Esophagus squamous epithelium (tissue), 4 donors: ENCODE data around the gene PLEKHG2.

Experiments
- POLR2A ChIP-seq, 4 donors: fragments of 450-650 bp; IDR thresholded peaks; one replicate each; pipeline ENCODE4 v1.6.1; 2017; ENCODE audit warnings: antibody characterized with exemption in 4 of 4, mild to moderate bottlenecking in 4 of 4, moderate library complexity in 3 of 4
- TF ChIP-seq, protein P1 (sequence below), 6 experiments: fragments of 450-650 bp in 4 of 6; fragments of 200-600 bp in 2 of 6; sonication (generic) in 2 of 6; IDR thresholded peaks; one replicate each; pipeline ENCODE4 v1.5.1; 2016 to 2019; ENCODE audit warnings: antibody characterized with exemption in 6 of 6, mild to moderate bottlenecking in 4 of 6, moderate library complexity in 4 of 6

DNA sequence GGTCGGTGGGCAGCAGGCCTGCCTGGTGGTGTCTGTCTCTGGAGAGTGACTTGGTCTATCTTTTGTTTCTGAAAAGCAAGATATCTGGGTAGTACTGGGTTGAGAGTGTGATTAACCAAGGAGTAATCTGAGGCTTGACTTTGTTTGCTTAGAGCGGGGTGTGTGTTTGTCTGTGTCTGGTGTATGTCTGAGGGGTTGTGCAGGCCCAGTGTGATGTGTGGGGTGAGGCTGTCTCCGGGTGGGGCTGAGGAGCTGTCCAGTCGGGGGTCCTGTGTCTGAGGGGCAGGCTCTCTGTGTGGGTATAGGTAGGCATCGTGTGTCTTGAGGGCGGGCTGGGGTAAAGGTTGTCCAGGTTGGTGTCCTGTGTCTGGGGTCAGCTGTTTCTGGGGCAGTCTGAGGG is 57.1 kb downstream of the PLEKHG2 start:
- TF ChIP-seq POLR2A (IDR thresholded peaks at IDR 0.05) = no peak
- TF ChIP-seq, protein P1, sequence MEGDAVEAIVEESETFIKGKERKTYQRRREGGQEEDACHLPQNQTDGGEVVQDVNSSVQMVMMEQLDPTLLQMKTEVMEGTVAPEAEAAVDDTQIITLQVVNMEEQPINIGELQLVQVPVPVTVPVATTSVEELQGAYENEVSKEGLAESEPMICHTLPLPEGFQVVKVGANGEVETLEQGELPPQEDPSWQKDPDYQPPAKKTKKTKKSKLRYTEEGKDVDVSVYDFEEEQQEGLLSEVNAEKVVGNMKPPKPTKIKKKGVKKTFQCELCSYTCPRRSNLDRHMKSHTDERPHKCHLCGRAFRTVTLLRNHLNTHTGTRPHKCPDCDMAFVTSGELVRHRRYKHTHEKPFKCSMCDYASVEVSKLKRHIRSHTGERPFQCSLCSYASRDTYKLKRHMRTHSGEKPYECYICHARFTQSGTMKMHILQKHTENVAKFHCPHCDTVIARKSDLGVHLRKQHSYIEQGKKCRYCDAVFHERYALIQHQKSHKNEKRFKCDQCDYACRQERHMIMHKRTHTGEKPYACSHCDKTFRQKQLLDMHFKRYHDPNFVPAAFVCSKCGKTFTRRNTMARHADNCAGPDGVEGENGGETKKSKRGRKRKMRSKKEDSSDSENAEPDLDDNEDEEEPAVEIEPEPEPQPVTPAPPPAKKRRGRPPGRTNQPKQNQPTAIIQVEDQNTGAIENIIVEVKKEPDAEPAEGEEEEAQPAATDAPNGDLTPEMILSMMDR (IDR thresholded peaks at IDR 0.05) = no peak
